D721Med (cell line): ENCODE data around the gene GMDS.

Experiments
- DNase-seq: peaks from one replicate; pipeline ENCODE4 v3.0.0; 2011; ENCODE audit warnings: low spot score; ENCODE audit not compliant: insufficient read length
- FAIRE-seq: peaks from 2 replicates; lab custom pipeline; 2011; peaks lifted over from hg19 to GRCh38; lab: Jason Lieb, UNC
- TF ChIP-seq, protein P1 (sequence below): IDR thresholded peaks from 2 replicates; pipeline ENCODE4 v1.5.1; 2012; ENCODE audit warnings: mild to moderate bottlenecking, control low read depth; ENCODE audit not compliant: insufficient read depth; ENCODE audit errors: missing control alignments

GMDS gene

DNA sequence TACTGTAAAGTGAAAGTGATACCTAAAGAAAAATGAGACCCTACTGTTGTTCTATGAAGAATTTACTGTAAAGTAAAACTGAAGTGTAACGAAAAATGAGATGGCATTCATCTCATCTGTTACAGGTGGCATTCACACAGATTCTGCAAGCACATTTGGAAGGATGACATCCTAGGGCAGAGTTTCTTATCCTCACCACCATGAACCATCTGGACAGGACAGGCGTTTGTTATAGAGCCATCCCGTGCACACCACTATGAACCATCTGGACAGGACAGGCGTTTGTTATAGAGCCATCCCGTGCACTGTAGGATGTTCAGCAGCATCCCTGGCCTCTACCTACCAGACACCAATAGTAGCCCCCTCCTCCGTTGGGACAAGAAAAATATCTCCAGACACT lies 294.8 kb downstream of the GMDS start:
- DNase-seq (no peak), FAIRE-seq (no peak)
- TF ChIP-seq, protein P1, sequence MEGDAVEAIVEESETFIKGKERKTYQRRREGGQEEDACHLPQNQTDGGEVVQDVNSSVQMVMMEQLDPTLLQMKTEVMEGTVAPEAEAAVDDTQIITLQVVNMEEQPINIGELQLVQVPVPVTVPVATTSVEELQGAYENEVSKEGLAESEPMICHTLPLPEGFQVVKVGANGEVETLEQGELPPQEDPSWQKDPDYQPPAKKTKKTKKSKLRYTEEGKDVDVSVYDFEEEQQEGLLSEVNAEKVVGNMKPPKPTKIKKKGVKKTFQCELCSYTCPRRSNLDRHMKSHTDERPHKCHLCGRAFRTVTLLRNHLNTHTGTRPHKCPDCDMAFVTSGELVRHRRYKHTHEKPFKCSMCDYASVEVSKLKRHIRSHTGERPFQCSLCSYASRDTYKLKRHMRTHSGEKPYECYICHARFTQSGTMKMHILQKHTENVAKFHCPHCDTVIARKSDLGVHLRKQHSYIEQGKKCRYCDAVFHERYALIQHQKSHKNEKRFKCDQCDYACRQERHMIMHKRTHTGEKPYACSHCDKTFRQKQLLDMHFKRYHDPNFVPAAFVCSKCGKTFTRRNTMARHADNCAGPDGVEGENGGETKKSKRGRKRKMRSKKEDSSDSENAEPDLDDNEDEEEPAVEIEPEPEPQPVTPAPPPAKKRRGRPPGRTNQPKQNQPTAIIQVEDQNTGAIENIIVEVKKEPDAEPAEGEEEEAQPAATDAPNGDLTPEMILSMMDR: no peak

DNA sequence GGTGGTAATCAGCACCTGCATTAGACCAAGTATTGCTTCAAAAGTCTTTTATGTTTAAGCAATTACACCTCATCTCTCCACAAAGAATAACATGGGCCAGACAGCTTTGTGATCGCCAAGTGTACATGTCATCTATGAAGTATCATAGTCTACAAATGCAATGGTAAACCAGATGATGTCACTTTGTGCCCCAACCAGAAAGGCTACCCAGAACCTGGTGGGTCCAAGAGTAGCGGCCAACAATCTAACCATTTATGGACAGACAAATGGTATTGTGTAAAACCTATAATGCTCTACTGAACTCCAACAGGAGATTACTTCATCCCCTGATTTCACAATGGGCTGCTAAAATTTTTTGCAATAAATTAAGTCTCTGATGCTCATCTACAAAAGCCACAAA lies 295.9 kb downstream of the GMDS start:
- DNase-seq (no peak), FAIRE-seq (no peak)
- TF ChIP-seq, protein P1: no peak

DNA sequence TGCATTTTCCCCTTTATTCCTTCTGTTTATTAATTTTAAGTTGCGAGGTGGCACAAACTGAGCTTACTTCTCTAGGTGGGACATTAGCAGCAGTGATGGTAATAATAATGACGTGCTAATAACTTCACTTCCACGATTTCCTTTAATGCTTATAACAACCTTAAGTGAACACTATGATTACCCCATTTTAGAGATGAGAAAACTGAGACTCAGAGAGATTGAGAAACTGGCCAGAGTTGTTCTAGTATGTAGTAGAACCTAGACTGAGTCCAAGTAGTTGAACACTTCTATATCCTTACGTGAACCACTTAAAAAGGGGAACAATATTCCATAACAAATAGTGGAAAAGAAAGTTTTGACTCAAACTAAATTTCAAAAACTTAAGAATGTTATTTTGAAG lies 297.5 kb downstream of the GMDS start:
- DNase-seq: no peak
- FAIRE-seq: no peak
- TF ChIP-seq, protein P1: no peak

DNA sequence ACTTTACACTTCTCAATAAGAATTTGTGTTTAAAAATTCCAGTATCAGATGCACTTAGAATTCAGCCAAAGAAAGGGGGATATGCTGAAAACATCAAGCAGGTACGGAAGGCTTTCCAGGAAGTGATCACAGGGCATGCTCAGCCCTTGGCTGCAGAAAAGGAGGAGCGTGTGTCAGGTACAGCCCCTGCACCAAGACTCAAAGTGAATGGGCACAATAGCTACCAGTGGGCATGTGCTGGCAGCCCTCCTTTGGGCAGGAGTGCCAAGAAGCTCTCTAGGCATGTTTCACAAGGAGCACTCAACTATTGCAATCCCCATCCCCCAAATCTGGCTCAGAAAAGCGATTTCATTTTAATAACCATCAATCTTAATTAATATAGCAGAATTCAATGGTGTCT lies 298.8 kb downstream of the GMDS start:
- DNase-seq: no peak
- FAIRE-seq: no peak
- TF ChIP-seq, protein P1: no peak

DNA sequence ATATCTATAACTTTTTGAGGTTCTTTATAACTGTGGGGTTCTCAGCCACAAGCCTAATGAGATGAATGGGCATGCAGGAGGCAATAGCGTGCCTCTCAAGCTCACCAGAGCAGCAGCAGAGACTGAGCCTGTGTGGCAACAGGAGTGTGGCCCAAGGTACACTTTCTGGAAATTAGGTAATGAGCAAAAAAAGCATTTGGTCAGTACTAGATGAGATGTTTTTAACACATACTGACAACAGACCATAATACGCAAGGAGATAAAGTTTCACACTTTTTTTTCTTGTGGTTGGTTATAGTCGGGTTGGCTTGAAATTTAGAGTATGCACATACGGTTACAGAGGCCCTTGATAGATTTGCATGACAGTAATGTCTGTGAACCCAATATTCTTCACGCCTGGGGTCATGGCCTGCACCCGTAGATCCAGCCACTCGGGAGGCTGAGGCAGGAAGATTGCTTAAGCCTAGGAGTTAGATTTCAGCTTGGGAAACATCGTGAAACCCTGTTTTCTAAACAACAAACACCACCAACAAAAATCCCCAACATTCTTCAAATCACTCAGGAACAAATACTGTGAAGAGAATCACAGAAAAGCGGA lies 300.1 kb downstream of the GMDS start:
- FAIRE-seq (no peak), DNase-seq (no peak)
- TF ChIP-seq, protein P1: no peak

DNA sequence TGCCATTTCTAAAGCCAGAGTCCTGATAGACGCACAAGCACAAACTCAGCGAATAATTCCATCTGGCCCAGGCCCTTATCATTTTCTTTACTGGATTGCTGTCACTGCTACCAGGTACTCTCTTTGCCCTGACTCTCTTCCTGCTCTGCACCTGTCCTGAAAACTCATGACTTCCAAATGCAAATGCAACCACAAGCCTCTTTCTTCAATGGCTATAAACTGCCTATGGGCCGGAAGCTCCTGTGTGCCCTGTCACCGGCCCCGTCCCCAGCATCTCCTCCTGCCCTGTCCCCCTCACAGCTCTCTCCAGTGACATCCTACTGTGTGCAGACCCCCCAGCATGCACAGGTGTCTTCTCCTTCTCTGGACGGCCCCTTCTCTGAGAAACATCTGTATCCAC lies 302.6 kb downstream of the GMDS start:
- FAIRE-seq (no peak), DNase-seq (no peak)
- TF ChIP-seq, protein P1: no peak

DNA sequence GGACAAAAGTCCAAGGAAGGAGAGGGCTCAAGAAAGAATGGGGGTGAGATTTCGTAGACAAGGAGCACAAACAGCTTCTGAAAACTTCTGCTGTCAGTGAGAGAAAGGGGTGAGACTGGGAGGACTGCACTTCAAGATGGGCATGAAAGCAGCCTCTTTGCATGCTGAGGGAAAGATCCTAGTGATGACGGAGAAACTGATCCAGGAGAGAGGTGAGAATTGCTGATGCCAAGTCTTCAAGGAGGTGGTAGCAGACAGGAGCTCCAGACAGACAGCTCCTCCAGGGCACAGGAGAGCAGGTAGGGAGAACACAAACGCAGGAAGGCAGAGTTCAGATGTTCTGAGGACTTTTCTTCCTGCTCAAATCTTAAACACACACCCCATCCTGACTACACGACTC lies 303.9 kb downstream of the GMDS start:
- DNase-seq: no peak
- TF ChIP-seq, protein P1: no peak
- FAIRE-seq: no peak
